HG03439 (cell line): ENCODE data around the gene NELL1.

ENCODE experiments used
- ATAC-seq: cut with Tn5 transposase; IDR thresholded peaks from one replicate; pipeline ENCODE4 v1.9.1; 2021; ENCODE audit warnings: mild to moderate bottlenecking, moderate library complexity; ENCODE audit not compliant: unreplicated experiment

NELL1 gene

GRCh38 chr11:21622566-21622965 lies 953.2 kb downstream of the NELL1 start:
- no peak for ATAC-seq

DNA sequence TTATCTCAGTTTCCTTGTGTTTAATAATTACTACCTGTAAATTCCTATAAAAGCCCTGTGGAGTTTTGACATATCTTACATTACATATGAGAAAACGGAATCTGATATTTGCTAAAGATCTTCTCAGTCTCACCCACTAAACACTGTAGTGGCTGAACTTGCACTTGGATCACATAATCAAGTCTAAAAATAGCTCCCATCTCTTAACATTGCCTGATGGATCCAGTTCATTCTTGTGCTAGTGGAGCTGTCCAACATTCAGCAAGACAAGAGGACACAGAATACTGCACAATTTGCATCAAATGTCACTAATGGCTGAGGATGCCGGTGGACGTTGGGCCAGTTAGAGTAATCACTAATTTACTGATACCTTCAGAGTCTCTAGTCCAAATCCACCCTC lies 953.6 kb downstream of the NELL1 start:
- ATAC-seq = no peak
